Sigmoid colon (tissue), 4 donors: Measurements from ENCODE around the gene RBM19.

Source experiments
- CTCF ChIP-seq, 4 experiments: fragments of 450-650 bp in 3 of 4; fragments of 200-600 bp in 1 of 4; IDR thresholded peaks; one replicate each; pipeline ENCODE4 v1.5.1; 2016 to 2019; ENCODE audit warnings: antibody characterized with exemption in 4 of 4, mild to moderate bottlenecking in 3 of 4, moderate library complexity in 2 of 4
- POLR2A ChIP-seq, 2 donors: fragments of 450-650 bp; IDR thresholded peaks; one replicate each; pipeline ENCODE4 v1.6.1; 2016; ENCODE audit warnings: antibody characterized with exemption in 2 of 2, mild to moderate bottlenecking in 2 of 2, moderate library complexity in 2 of 2
- POLR2AphosphoS5 ChIP-seq, 4 donors: sonication (generic); formaldehyde crosslinking; IDR thresholded peaks; one replicate each; pipeline ENCODE4 v1.6.1; 2017; ENCODE audit warnings: antibody characterized with exemption in 4 of 4

- no peak for TF ChIP-seq POLR2AphosphoS5 (IDR thresholded peaks at IDR 0.05)
- no peak for TF ChIP-seq CTCF (IDR thresholded peaks at IDR 0.05)
- no peak for TF ChIP-seq POLR2A (IDR thresholded peaks at IDR 0.05)
Measured at GRCh38 chr12:113932381-113933196, 33.5 kb downstream of the RBM19 start.
